Activated gamma-delta T cell (primary cell): ENCODE measurements around the gene PKMYT1.
"Not testable (repeated sequence)": the region's sequence is repeated elsewhere in the genome, so short reads cannot be mapped to it uniquely, and the experiment has no call there.

Experiments used
- DNase-seq: peaks from one replicate; lab custom pipeline; 2025; lab: John Stamatoyannopoulos, UW

Gene PKMYT1

GRCh38 chr16:2960183-2961010 is 19.8 kb downstream of the PKMYT1 start:
- no peak for DNase-seq

- DNase-seq: no peak
These were observed 21.0 kb downstream of the PKMYT1 start for GRCh38 chr16:2959206-2959605.

GRCh38 chr16:2956579-2956956 is 23.7 kb downstream of the PKMYT1 start:
- DNase-seq: no peak

GRCh38 chr16:2955779-2956578 is 24.3 kb downstream of the PKMYT1 start:
- no peak for DNase-seq

- DNase-seq: no peak
These were observed 24.8 kb downstream of the PKMYT1 start for GRCh38 chr16:2955438-2955778.

- no peak for DNase-seq
These were observed 25.4 kb downstream of the PKMYT1 start for GRCh38 chr16:2954656-2955381.

- DNase-seq: no peak
These were observed 26.3 kb downstream of the PKMYT1 start for GRCh38 chr16:2953706-2954627.

- DNase-seq: no peak
These were observed 27.6 kb downstream of the PKMYT1 start for GRCh38 chr16:2952679-2953078.

- no peak for DNase-seq
These were observed 29.5 kb downstream of the PKMYT1 start for GRCh38 chr16:2950773-2951172.

GRCh38 chr16:2950353-2950724 is 29.9 kb downstream of the PKMYT1 start:
- DNase-seq: no peak

GRCh38 chr16:2949705-2950352 is 30.4 kb downstream of the PKMYT1 start:
- DNase-seq: no peak

GRCh38 chr16:2948807-2949704 is 31.2 kb downstream of the PKMYT1 start:
- no peak for DNase-seq

- no peak for DNase-seq
These were observed 33.6 kb downstream of the PKMYT1 start for GRCh38 chr16:2946649-2947048.

- DNase-seq: not testable (repeated sequence)
These were observed 36.5 kb downstream of the PKMYT1 start for GRCh38 chr16:2943716-2944115.

- DNase-seq: no peak
These were observed 38.2 kb downstream of the PKMYT1 start for GRCh38 chr16:2942045-2942444.

GRCh38 chr16:2939968-2940367 is 40.3 kb downstream of the PKMYT1 start:
- DNase-seq: no peak

GRCh38 chr16:2938206-2938605 is 42.0 kb downstream of the PKMYT1 start:
- no peak for DNase-seq

- no peak for DNase-seq
These were observed 43.1 kb downstream of the PKMYT1 start for GRCh38 chr16:2937170-2937569.

- DNase-seq: no peak
These were observed 43.7 kb downstream of the PKMYT1 start for GRCh38 chr16:2936436-2937011.

GRCh38 chr16:2934450-2934849 is 45.8 kb downstream of the PKMYT1 start:
- DNase-seq: no peak
